ENCODE results near the gene ARHGAP5.

The ARHGAP5 gene

GRCh38 chr14:32077081-32078022 is at the start of gene ARHGAP5:
Gene ARHGAP5, plus strand, starts transcription at chr14:32077304. Its CDS starts 13,366 bp downstream, at chr14:32090670.
- DNase-seq, result no peak

DNA sequence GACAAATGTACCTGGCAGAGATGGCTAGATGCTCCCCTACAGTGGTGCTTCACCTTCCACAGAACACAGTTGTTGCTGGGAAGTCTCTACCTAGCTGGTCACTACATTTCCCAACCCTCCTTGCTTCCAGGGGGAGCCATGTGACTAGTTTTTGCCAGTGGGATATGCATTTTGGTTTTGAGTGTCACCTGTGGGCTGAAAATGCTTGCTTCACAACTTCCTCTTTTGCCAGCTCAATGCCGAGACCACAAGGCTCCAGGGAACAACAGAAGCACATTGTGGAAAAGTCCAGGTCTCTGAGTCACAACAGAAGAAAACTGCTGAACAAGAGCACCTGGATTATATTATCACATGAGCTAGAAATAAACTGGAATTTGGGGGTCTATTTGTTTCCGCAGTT is 48.5 kb upstream of the ARHGAP5 start:
- DNase-seq, result no peak

GRCh38 chr14:32033543-32033942 is 43.6 kb upstream of the ARHGAP5 start:
- no peak for DNase-seq

- peak; percentile 43 for DNase-seq
Observed at GRCh38 chr14:32038876-32039275, 38.2 kb upstream of the ARHGAP5 start.

DNA sequence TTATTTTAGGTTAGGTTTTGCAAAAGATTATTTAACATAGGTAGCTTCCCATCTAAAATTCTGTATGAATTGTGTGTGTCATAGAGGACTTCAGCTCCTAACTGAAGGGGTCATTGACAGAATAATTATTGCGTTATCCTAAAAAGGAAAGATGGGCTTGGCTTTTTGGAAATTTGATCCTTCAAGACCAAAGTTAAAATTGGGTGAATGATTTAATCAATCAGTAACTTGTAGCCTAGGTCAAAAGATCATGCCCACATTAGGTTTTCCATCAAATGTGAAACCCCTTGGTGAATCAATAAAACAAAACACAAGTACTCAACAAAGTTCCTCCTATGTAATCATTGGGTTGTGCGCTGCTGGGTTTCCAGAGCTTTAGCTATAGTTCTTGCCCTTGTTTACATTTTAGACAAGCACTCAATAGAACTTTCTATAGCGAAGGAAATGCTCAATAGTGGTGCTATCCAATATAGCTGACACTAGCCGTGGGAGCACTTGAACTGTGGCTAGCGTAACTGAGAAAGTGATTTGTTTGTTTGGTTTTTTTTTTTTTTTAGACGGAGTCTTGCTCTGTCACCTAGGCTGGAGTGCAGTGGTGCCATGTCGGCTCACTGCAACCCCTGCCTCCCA is 37.6 kb upstream of the ARHGAP5 start:
- no peak for DNase-seq

- no peak for DNase-seq
Observed at GRCh38 chr14:32043624-32044023, 33.5 kb upstream of the ARHGAP5 start.

- DNase-seq, result no peak
Observed at GRCh38 chr14:32044454-32044853, 32.6 kb upstream of the ARHGAP5 start.

DNA sequence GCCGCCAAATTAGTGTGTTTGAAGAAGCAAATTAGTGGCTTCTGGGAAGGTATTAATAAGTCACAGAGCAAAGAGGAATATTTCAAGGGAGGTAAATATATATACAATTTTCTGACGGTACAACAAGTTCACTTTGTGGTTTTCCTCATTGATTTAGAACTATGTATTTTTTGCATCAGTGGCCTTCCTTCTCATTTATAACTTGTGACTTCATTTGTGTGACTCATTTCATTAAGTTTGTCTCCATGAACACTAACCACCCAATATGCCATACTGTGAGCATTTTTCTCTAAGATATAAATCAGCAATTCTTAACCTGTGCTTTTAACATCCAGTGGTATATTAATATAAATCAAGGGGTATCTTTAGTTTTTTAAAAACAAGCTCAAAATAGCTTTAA is 29.3 kb upstream of the ARHGAP5 start:
- DNase-seq, result no peak

- DNase-seq, result no peak
Observed at GRCh38 chr14:32049361-32050088, 27.6 kb upstream of the ARHGAP5 start.

DNA sequence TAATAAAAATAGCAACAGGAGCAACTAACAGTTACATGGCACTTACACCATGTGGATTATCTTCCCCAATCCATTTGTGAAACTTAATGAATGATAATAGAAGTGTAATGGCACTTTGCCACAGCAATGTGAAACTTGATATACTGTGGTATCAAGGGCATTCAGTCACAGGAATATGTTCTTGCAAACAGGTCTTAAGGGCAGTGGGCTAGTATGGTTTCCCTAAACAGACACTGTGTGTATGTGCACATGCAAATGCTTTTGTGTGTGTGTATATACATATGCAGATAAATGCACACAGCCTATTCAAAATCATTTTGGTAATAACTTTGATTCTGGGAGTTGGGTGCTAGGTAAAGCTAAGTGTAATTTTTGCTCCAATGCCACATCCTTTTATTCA is 26.2 kb upstream of the ARHGAP5 start:
- no peak for DNase-seq

GRCh38 chr14:32054536-32054935 is 22.6 kb upstream of the ARHGAP5 start:
- no peak for DNase-seq

GRCh38 chr14:32055175-32055574 is 21.9 kb upstream of the ARHGAP5 start:
- no peak for DNase-seq

- no peak for DNase-seq
Observed at GRCh38 chr14:32059702-32060101, 17.4 kb upstream of the ARHGAP5 start.

DNA sequence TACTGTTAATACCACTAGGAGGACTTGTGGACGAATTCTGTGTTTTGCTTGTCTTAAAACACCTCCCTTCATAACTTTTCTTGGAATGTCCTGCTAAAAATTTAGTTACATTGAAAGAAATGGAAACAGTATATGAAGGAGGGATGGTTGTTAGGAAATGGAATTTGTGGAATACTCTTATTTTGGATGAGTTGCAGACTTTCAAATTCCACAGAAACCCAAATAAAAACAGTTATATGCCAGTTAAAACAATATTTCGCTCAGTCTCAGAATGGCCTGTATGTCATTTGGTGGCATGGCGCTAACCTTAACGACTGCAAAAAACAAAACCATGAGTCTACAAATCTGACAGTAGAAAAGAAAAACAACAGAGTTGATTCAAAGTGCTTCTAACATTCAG is 12.2 kb upstream of the ARHGAP5 start:
- no peak for DNase-seq

DNA sequence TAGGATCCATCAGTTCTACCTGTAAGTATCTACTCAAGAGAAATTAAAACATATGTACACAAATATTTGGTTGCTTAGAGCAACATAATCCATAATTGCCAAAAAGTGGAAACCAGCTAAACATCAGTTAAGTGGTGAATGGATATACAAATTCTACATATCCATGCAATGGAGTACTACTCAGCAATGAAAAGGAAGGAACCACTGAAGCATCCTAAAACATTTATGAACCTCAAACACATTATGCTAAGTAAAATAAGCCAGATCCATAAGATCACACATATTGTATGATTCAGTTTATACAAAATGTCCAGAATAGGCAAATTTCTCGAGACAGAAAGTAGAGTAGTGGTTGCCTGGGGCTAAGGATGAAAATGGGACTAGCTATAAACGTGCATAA is 8.4 kb upstream of the ARHGAP5 start:
- DNase-seq, result no peak

DNA sequence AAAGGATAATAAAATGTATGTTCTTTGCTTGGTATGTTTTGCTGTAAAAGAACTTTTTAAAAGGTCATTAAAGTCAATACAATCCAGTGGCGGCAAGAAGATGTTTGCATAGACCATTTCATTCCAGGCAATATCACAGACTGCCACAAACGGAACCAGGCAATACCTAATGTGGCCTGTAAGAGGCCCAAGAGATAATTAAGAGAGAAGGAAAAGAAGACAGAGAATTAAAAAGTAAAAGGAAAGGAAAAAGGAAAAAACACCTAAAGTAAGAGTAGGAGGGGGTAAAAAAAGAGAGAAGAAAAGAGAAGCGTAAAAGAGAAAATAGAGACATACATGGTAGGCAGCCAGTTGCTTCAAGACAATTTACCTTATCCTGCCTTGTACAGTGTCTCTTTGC is 6.8 kb upstream of the ARHGAP5 start:
- no peak for DNase-seq

DNA sequence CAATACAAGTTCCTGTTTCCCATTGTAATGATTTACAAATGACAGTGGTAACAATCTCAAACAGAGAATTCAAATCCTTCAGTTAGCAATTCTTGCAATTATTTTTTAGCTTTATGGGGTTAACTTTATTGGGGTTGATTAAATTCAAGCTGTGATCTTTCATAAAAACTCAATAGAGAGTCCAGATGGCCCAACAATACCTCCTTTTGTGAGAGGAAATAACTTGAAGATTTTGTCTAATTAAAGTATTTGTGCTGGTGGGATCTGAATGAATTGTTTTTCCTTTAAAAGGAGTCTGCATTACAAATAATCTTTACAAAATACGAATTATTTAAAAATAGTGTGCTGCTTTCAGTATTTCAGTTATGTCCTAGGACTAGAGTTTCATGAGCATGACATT is 4.4 kb upstream of the ARHGAP5 start:
- DNase-seq, result no peak

DNA sequence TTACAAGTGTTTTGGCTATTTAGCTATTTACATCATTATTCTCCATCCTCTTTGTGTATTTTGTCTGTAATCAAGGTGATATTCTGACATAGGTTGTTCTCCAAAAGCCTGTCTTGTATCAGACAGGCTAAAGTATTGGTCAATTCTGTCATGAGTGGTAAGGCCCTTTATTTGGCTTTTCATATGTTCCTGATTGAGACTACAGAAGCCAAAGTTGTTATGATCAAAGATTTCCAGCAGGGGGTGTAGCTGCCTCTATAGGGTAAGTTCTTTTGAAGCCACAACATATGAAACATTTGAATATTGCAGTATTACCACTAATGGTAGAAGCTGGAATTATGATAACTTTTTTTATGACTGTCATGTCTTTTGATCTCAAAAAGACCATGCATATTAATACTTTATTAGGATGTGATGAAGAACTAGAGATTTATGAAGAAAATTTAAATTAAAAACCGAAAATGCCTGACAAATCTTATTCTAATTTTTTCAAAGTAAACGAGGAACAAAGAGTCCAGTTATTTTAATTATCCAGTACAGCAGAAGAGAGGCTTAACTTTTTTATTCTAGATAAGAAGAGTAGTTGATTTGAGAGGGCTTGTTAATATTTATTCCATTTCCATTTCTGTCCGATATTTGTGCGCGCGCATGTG is 3.4 kb upstream of the ARHGAP5 start:
- DNase-seq, result peak; percentile 76

DNA sequence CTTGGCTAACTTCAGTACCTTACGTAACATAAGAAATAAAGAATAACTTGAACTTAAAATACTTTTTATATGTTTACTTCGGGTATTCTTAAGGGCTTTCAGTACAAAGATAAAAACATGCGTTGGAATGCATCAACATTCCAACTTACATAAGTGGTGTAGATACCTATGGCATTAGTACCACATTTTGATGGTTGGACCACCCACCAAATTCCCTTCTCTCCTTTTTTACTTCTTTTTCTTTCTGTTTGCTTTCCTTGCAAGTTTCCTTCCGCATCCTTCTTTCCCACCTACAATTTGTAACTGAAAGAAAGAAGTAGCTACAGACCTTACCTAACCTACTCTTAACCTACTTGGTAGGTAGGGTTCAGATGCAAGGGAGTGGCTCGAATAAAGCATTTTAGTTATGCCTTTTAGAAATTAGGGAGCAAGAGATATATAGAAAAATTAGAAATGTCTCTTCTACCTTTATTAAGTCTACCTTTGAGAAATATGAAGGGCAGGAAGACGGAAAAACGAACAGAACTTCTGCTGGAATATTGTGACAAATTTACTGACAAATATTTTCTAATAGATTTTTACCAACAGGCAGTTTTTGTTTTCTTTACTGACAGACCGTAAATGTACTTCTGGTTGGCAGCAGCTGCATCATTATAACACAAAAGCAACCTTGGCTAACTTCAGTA is 2.1 kb upstream of the ARHGAP5 start:
- no peak for DNase-seq

DNA sequence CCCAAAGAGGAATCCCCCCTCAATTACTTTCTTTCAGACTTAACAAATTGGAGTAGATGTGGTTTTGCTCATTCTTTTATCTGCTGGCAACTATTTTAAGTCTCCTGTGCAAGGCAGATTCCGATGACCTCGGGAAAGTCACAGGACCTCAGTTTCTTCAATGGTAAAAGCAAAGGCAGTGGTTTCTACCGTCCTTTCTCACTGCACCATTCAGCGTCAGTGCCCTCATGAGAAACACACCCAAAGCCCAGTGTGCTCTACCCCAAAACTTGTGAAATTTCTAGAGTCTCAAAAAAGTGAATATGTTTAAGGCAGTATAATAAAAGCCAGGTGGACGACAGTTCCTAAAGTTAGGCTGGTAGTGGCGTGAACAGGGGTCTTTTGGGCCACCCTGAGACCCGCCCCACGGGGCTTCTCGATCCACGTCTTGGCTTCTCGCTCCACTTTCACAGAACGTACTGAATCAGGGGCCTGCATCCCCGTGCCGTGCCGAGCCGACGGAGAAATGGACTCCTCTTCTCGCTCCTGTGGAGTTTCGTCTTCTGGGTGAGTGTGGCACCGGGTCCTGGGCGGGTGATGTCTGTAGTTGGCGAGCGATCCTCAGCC is 1.3 kb upstream of the ARHGAP5 start:
- no peak for DNase-seq

DNA sequence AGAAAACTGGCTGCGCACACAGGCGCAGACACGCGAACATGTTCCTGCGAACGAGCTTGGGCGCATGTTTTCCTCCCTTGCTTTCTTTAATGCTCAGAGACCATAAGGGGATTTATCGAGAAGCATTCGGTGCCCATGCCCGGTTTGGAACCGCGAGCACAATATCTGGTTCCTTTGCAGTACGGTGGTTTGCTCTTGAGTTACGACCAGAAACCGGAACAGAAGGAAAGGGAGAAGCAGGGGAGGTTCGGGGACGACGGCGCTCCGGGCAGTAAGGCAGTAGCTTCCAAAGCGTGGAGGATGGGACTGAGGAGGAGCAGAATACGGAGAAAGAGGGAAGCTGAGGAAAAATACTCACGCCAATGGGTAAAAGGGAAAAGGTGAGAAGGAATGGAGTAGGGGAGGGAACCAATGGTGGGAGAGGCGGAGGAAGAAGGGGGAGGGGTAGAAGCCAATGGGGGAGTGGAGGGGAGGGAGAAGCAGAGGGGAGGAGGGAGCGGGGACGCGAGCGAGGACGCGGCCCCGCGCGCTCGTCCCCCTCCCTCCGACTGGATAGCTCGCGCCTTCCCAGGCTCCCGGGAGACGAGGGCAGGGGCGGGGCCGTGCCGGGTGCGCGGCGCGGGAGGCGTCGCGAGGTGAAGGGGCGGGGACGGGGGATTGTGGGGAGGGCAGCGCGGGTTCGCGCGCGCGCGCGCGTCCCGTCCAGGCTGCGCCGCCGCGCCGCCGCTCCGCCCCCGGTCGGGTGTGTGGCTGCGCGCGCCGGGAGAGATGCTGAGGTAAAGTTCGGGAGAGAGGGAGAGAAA is 625 bp upstream of the ARHGAP5 start:
- peak; percentile 93 for DNase-seq

Data from NCI-H446 treated with DMSO at 0.1 percent for 48 hours (cell line).